IPS-15b (cell line): Measurements from ENCODE around the gene SLC7A6OS.

Source experiments
- H3K27me3 ChIP-seq: one replicate; pipeline ENCODE4 v1.6.1; 2013; ENCODE audit warnings: low read length; ENCODE audit not compliant: control insufficient read depth, insufficient read depth
- H3K36me3 ChIP-seq: one replicate; pipeline ENCODE4 v1.6.1; 2013; ENCODE audit warnings: low read length; ENCODE audit not compliant: control insufficient read depth, insufficient read depth
- H3K4me1 ChIP-seq: one replicate; pipeline ENCODE4 v1.6.1; 2013; ENCODE audit warnings: mild to moderate bottlenecking, low read length; ENCODE audit not compliant: control insufficient read depth, insufficient read depth
- H3K4me3 ChIP-seq: one replicate; pipeline ENCODE4 v1.5.1; 2013; ENCODE audit warnings: low read depth, low read length
- H3K9ac ChIP-seq: one replicate; pipeline ENCODE4 v1.6.1; 2013; ENCODE audit warnings: low read depth, mild to moderate bottlenecking, low read length
- H3K9me3 ChIP-seq: one replicate; pipeline ENCODE4 v1.6.1; 2013; ENCODE audit warnings: mild to moderate bottlenecking, low read length; ENCODE audit not compliant: control insufficient read depth, insufficient read depth

The SLC7A6OS gene

DNA sequence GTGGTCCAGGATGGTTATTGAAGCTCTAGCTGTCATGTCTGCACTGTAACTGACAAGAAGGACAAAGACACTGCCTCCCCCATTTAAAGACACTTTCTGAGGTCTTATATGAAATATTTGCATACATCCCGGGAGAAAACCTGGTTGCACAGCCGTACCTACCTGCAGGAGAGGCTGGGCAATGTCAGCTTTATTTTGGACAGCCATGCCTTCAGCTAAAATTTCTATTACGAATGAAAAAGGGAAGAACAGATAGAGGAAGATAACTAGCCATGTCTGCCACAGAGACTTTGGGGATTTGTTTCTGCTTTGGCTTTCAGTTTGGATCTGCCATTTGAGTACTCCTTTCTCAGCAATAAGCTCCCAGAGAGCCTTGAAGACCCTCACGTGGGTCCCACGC lies 27.4 kb downstream of the SLC7A6OS start:
- Histone ChIP-seq H3K36me3 (peaks cover 19% of the 10 kb centered on the region), H3K9me3 (no peaks in the 10 kb centered on the region), H3K27me3 (no peaks in the 10 kb centered on the region), H3K4me1 (no peaks in the 10 kb centered on the region), H3K9ac (no peak overlapping the region), H3K4me3 (no peak overlapping the region)

DNA sequence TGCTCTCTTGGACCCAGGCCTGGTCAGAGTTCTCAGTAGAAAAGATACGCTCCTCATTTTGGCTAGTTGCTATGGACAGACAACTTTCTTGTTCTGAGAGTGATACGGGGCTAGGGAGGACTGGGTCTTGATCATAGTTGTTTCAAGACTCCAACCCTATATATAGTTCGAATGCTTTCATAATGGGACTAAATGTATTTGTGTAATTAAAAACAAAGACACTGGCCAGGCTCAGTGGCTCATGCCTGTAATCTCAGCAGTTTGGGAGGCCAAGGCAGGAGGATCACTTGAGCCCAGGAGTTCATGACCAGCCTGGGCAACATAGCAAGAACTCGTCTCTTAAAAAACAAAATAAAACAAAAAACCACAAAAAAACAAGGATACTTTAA lies 28.7 kb downstream of the SLC7A6OS start:
- no peaks in the 10 kb centered on the region for H3K27me3 ChIP-seq
- no peak overlapping the region for H3K9ac ChIP-seq
- H3K9me3 ChIP-seq, result no peaks in the 10 kb centered on the region
- H3K4me1 ChIP-seq, result no peaks in the 10 kb centered on the region
- H3K4me3 ChIP-seq, result no peak overlapping the region
- peaks cover 7% of the 10 kb centered on the region for H3K36me3 ChIP-seq

DNA sequence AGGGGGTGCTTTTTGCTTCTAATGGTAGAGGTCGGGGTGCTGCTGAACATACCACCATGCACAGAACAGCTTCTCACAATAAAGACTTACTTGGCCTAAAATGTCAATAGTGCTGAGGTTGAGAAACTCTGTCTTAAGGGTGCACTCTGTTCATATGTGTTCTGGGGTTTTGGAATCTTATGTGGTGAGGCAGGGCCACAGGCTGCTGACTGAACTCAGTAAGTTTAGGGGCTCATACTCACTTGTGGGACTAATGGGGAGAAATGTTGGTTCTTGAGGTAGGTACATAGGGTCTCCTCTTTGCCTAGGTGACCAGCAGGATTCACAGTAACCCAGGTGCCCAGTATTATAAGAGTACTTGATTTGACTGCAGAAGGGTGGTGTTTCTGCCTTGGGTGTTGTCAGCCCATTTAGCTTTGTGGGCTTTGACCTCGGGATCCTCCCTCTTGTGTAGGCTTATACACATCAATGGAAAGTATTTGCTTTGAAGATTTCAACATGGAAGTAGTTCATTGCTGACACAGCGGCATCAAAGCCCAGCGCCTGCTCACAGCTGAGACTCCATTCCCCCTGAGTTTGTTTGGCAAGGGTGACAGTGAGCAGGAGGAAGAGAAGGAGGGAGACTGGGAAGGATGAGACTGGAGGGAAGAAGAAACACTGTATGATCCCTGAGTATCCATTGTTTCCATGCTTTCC lies 29.2 kb downstream of the SLC7A6OS start:
- no peaks in the 10 kb centered on the region for H3K9me3 ChIP-seq
- H3K4me1 ChIP-seq, result no peaks in the 10 kb centered on the region
- H3K36me3 ChIP-seq, result peaks cover 6% of the 10 kb centered on the region
- H3K9ac ChIP-seq, result no peak overlapping the region
- H3K4me3 ChIP-seq, result no peak overlapping the region
- no peaks in the 10 kb centered on the region for H3K27me3 ChIP-seq

DNA sequence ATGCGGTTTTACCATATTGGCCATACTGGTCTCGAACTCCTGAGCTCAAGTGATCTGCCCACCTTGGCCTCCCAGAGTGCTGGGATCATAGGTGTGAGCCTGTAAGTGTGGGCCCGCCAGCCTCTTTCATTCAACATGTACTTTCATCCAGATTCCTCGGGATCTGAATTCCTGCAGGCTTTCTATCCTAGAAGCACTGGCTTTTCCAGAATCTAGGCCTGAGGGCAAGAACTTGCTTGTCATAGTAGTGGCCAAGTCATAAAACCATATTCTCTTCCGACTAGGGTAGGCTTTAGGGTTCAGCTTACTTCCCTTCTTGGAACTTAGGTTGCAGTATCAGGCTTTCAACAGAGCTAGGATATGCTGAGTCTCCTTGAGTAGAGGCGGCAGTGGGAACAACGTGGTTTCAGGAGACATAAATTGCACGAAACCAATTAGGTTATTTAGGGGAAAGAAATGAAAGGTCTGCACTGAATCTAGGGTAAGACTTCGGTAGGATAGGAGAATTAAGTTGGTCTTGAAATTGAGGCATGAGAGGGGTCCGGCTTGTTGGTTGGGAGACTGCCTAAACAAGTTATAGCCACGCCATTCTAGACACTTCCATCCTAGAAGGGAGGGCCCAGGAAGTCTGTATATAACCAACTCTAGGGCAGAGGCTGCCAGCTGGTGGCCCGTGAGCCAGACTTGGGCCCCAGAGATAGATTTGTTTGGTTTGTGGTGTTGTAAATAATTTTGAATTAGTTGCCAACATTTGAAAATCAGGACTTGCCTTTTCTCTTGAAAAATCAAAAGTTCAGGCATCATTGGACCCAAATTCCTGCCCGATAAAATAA lies 30.8 kb downstream of the SLC7A6OS start:
- no peaks in the 10 kb centered on the region for H3K9me3 ChIP-seq
- H3K4me1 ChIP-seq, result no peaks in the 10 kb centered on the region
- H3K9ac ChIP-seq, result no peak overlapping the region
- H3K36me3 ChIP-seq, result peaks cover 7% of the 10 kb centered on the region
- H3K27me3 ChIP-seq, result no peaks in the 10 kb centered on the region
- H3K4me3 ChIP-seq, result no peak overlapping the region

DNA sequence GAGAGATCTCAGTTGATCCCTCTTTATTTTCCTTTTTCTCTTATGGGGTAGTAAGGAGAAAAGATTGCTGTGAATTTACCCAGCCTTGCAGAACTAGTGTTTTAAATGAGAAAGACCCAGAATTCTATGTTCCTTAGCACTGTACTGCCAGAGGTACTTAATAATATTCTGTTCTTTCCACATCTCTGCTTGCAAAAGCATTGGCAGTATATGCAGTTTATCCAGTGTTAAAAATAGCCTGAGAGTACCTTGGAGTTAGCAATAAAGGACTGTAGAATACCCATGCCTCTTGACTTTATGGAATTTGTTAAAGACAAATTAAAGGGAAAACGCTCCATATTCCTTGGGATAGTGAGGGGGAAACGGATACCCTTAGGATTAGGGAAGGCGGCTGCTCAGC lies 34.5 kb downstream of the SLC7A6OS start:
- no peak overlapping the region for H3K9ac ChIP-seq
- H3K27me3 ChIP-seq, result no peaks in the 10 kb centered on the region
- no peaks in the 10 kb centered on the region for H3K9me3 ChIP-seq
- H3K4me1 ChIP-seq, result no peaks in the 10 kb centered on the region
- H3K4me3 ChIP-seq, result no peak overlapping the region
- peaks cover 11% of the 10 kb centered on the region for H3K36me3 ChIP-seq

DNA sequence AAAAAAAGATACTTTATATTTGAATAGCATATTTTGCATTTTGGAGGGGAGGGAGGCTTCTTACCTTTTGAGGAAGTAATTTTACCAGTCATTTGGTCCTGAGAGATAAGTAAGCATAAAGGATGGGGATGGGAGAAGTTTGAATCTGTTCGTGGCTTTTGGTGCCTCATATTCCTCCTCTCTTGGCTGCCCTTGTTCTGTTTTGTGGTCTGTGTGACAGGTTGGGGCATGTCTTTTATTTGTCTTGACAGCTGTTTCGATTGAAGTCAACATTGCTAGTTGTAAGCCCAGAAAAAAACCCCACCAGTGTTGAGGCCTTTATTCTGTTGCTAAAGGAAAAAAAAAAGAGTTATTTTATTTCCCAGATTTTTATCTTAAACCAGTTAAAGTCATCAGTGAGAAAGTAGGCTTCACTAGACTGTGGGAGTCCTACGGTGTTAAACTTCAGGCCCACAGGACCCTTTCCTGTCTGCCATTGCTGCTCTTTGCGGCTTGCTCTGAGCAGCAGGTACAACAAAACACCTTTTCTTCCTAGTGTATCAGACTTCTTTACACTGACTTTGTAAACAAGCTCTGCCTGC lies 35.0 kb downstream of the SLC7A6OS start:
- Histone ChIP-seq H3K9me3 (no peaks in the 10 kb centered on the region), H3K36me3 (peaks cover 11% of the 10 kb centered on the region), H3K9ac (no peak overlapping the region), H3K4me1 (no peaks in the 10 kb centered on the region), H3K27me3 (no peaks in the 10 kb centered on the region), H3K4me3 (no peak overlapping the region)

DNA sequence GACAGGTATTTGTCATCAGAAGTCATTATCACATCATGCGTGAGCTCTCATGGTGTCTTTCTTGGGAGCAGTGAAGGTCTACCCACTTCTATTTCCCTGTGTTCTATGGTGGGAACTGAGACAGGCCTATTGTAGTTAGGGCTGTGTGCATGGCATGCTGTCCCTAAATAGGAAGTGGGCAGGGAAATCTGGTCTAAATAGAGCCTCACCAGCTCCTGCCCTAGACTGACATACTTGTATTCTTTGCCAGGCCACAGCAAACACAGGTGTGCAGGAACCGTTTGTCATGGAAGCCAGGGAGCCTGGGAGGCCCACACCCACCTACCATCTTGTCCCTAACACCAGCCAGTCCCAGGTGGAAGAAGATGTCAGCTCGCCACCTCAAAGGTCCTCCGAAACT lies 36.3 kb downstream of the SLC7A6OS start:
- H3K36me3 ChIP-seq, result peaks cover 11% of the 10 kb centered on the region
- H3K4me3 ChIP-seq, result no peak overlapping the region

DNA sequence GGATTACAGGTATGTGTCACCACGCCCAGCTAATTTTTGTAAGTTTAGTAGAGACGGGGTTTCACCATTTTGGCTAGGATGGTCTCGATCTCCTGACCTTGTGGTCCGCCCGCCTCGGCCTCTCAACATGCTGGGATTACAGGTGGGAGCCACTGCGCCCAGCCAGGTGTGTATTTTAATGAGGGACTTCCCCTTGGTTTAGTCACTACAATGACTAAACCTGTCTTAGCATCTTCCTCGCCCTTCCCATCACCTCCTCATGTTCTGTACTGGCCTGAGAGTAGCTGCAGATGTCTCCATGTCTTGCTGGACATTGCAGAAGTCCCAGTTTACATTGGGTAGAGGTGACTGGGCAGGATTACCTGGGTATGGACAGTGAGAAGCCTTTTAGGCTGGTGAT lies 36.9 kb downstream of the SLC7A6OS start:
- no peak overlapping the region for H3K4me3 ChIP-seq
- H3K36me3 ChIP-seq, result peaks cover 11% of the 10 kb centered on the region
- no peaks in the 10 kb centered on the region for H3K27me3 ChIP-seq
- H3K9me3 ChIP-seq, result no peaks in the 10 kb centered on the region
- H3K4me1 ChIP-seq, result peaks cover 5% of the 10 kb centered on the region
- no peak overlapping the region for H3K9ac ChIP-seq

More for the DNA sequence above, 36.3 kb downstream of the SLC7A6OS start:
- Histone ChIP-seq H3K4me1 (no peaks in the 10 kb centered on the region), H3K9me3 (no peaks in the 10 kb centered on the region), H3K9ac (no peak overlapping the region), H3K27me3 (no peaks in the 10 kb centered on the region)

DNA sequence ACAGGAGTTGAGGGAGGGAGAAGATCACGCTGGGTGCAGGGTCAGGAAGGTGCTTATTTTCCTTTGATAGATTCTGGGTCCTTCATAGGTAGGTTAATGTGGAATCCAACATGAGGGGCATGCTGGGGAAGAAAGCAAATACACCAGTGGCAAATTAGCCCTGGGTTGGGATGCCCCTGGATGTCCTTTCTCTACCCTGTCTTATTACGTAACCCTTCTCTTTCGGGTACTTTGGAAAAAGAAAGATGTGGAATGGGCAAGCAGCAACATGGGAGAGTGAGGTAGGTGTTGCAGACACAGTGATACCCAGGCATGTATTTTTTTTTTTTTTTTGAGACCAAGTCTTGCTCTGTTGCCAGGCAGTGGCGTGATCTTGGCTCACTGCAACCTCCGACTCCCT lies 37.3 kb downstream of the SLC7A6OS start:
- peaks cover 6% of the 10 kb centered on the region for H3K4me1 ChIP-seq
- H3K36me3 ChIP-seq, result peaks cover 11% of the 10 kb centered on the region
- H3K9ac ChIP-seq, result no peak overlapping the region

DNA sequence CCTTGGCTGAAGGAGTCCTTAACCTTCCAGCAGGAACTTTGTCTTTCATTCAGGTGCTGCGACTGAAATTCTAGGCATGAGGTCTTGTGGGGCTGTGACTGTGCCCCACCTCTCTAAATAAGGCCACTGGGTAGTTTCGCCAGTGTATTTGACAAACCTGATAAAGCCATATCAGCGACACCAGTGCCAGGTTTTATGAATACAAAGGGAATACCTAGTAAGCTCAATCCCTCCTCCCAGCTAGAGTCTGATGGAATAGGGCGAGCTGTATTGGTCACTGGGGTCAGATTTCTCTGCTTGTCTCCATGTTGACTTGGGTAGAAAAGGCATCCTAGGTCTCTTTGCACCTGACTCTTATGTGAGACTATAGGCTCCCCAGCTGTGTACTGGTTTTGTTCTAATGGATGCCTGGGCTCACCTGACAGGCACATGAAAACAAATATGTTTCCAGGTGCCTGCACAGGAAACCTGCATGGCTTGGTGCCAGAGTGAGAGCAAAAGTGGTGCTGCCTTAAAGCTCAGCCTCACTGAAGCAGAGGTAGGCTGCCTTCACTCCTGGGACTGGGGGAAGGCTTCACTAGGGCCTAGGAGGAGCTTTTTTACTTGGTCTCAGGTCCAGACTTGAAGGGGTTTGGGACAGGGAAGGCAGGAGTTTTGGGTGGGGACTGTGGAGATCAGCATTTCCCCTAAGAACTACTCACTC lies 38.1 kb downstream of the SLC7A6OS start:
- Histone ChIP-seq H3K4me3 (no peak overlapping the region), H3K36me3 (peaks cover 11% of the 10 kb centered on the region), H3K4me1 (peaks cover 9% of the 10 kb centered on the region), H3K9me3 (no peaks in the 10 kb centered on the region), H3K27me3 (no peaks in the 10 kb centered on the region), H3K9ac (no peak overlapping the region)

More for the DNA sequence above, 37.3 kb downstream of the SLC7A6OS start:
- H3K27me3 ChIP-seq, result no peaks in the 10 kb centered on the region
- no peak overlapping the region for H3K4me3 ChIP-seq
- no peaks in the 10 kb centered on the region for H3K9me3 ChIP-seq

DNA sequence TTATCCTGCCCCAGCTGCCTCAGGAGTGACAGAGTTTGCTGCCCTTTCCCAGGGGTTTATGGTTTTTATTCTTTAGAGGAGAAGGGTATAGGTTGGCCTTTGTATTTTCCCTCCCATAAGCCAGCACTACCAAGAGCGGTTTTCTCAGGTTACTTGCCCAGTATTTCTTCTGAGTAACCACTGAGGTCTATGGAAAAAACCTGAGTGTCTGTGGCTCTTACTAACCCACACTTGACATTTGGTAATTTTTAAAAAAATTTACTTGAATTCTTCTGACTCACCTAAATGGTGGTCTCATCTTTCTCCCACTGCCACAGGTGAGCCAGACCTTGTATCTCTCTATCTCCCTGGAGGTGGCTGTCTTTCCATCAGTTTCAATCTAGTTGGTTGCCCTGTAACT lies 40.4 kb downstream of the SLC7A6OS start:
- Histone ChIP-seq H3K4me3 (no peak overlapping the region), H3K36me3 (peaks cover 11% of the 10 kb centered on the region), H3K9me3 (no peaks in the 10 kb centered on the region), H3K9ac (no peak overlapping the region), H3K27me3 (no peaks in the 10 kb centered on the region), H3K4me1 (peaks cover 12% of the 10 kb centered on the region)
